ENCODE results near the gene DCAF4.

GRCh38 chr14:72882047-72882446 lies 44.2 kb upstream of the DCAF4 start:
- no peak for TF ChIP-seq SUZ12 (IDR thresholded peaks at IDR 0.05)
- TF ChIP-seq L3MBTL2 (conservative IDR thresholded peaks at IDR 0.05): no peak
- no peak for TF ChIP-seq ARNT (IDR thresholded peaks at IDR 0.05)
- no peak for TF ChIP-seq FOXM1 (IDR thresholded peaks at IDR 0.05; ENCODE audit: borderline replicate concordance)
- TF ChIP-seq HDGF (IDR thresholded peaks at IDR 0.05; ENCODE audit: borderline replicate concordance): no peak
- TF ChIP-seq BHLHE40 (IDR thresholded peaks at IDR 0.05; ENCODE audit: borderline replicate concordance): no peak
- TF ChIP-seq PKNOX1 (IDR thresholded peaks at IDR 0.05): no peak
- TF ChIP-seq FOXK2 (IDR thresholded peaks at IDR 0.05): no peak
- no peak for TF ChIP-seq FOXA1 (IDR thresholded peaks at IDR 0.05)
- no peak for TF ChIP-seq SP1 (IDR thresholded peaks at IDR 0.05)
